CD4-positive, alpha-beta memory T cell (primary cell): Measurements from ENCODE around the gene GSTA5. TPM values are rescaled to one million over a fixed set of nuclear protein-coding genes. Genes with fewer than 3 reads are reported as not detected.
"Not testable (repeated sequence)": the region's sequence is repeated elsewhere in the genome, so short reads cannot be mapped to it uniquely, and the experiment has no call there.

ENCODE experiments used
- CTCF ChIA-PET: fragments of 350-600 bp; sonication (Branson Sonifier 250); formaldehyde crosslinking; loops from one replicate; lab custom pipeline; 2021; ENCODE audit warnings: inconsistent platforms; ENCODE audit not compliant: partially characterized antibody; lab: Charles Lee
- POLR2A ChIA-PET: fragments of 350-600 bp; sonication (Branson Sonifier 250); formaldehyde crosslinking; loops from one replicate; lab custom pipeline; 2021; ENCODE audit not compliant: partially characterized antibody; lab: Charles Lee
- DNase-seq, 5 donors: peaks; one replicate each; pipeline versions ENCODE4 v3.0.0 to v3.0.0-alpha.2; 2020 to 2022; ENCODE audit warnings: mixed read lengths in 1 of 5
- H3K27ac ChIP-seq: one replicate; pipeline ENCODE4 v1.7.0; 2013; ENCODE audit warnings: low read depth, low read length
- H3K27me3 ChIP-seq: 2 replicates; pipeline ENCODE4 v1.7.0; 2013; ENCODE audit warnings: mild to moderate bottlenecking, low read length, moderate library complexity; ENCODE audit not compliant: insufficient read depth
- H3K36me3 ChIP-seq: 2 replicates; pipeline ENCODE4 v1.7.0; 2013; ENCODE audit warnings: mild to moderate bottlenecking, low read length, moderate library complexity; ENCODE audit not compliant: insufficient read depth
- H3K4me1 ChIP-seq: 2 replicates; pipeline ENCODE4 v1.7.0; 2013; ENCODE audit warnings: mild to moderate bottlenecking, low read length, moderate library complexity; ENCODE audit not compliant: insufficient read depth
- H3K4me3 ChIP-seq, 2 donors: one replicate each; pipeline ENCODE4 v1.7.0; 2013; ENCODE audit warnings: low read length in 2 of 2, mild to moderate bottlenecking in 1 of 2
- H3K9me3 ChIP-seq, 2 donors: one replicate each; pipeline ENCODE4 v1.7.0; 2013; ENCODE audit warnings: low read length in 2 of 2, control low read depth in 1 of 2; ENCODE audit not compliant: control insufficient read depth in 1 of 2
- H3K27ac Mint-ChIP-seq, 7 donors: one replicate each; pipeline ENCODE4 v1.8.0; 2020 to 2021; ENCODE audit warnings: mixed read lengths in 7 of 7, mild to moderate bottlenecking in 6 of 7, inconsistent platforms in 3 of 7, moderate library complexity in 3 of 7
- H3K27me3 Mint-ChIP-seq, 2 donors: one replicate each; pipeline ENCODE4 v1.8.0; 2020 to 2021; ENCODE audit warnings: mixed read lengths in 2 of 2
- H3K36me3 Mint-ChIP-seq, 2 donors: one replicate each; pipeline ENCODE4 v1.8.0; 2020 to 2021; ENCODE audit warnings: mixed read lengths in 2 of 2, inconsistent platforms in 1 of 2, mild to moderate bottlenecking in 1 of 2
- H3K4me1 Mint-ChIP-seq, 4 donors: one replicate each; pipeline ENCODE4 v1.8.0; 2020 to 2021; ENCODE audit warnings: mixed read lengths in 4 of 4, mild to moderate bottlenecking in 1 of 4
- H3K4me3 Mint-ChIP-seq, 8 donors: one replicate each; pipeline ENCODE4 v1.8.0; 2020 to 2021; ENCODE audit warnings: mixed read lengths in 8 of 8, mild to moderate bottlenecking in 7 of 8, moderate library complexity in 6 of 8, inconsistent platforms in 3 of 8
- H3K9me3 Mint-ChIP-seq, 8 donors: one replicate each; pipeline ENCODE4 v1.8.0; 2020 to 2021; ENCODE audit warnings: mixed read lengths in 8 of 8, mild to moderate bottlenecking in 5 of 8, inconsistent platforms in 3 of 8, moderate library complexity in 1 of 8
- intact Hi-C: fragments of 100-400 bp; cut with micrococcal nuclease; formaldehyde crosslinking; loops from one replicate; pipeline ENCODE4 v1.15.1; 2023
- polyA plus RNA-seq, 2 donors: library from polyadenylated mRNA; unstranded; fragments of 300-500 nt; fragmentation: Illumina TruSeq; gene quantifications; one replicate each; pipeline ENCODE4 v1.2.3, GENCODE V29; 2021
- total RNA-seq, 2 experiments: library from RNA; stranded (reverse); gene quantifications; one replicate each; pipeline ENCODE4 v1.2.3, GENCODE V29; 2021

Gene GSTA5
- total and polyA plus RNA-seq, 4 experiments from 2014 or later = not detected

DNA sequence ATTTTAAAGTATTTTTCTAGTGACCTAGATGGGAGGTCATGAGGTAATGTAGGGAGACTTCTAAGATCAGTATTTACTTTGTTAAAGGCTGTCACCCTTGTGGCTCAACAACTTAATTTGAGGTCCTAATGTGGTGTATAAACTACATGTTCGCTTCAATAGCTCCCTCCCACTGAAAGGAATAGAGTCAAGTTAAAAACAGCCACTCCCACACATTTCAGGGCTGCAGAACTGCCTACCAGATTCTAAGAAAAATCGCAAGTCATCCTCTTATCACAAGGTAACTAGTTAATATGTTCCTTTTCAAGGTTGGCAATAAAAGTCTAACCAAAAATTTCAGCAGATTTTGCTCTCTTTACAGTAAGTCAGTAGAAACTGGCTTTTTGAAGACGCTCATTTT is 52.1 kb downstream of the GSTA5 start:
- no peak overlapping the region for H3K27ac Mint-ChIP-seq
- Histone ChIP-seq H3K4me3 (no peak overlapping the region), H3K9me3 (no peaks in the 10 kb centered on the region), H3K4me1 (no peaks in the 10 kb centered on the region), H3K27me3 (no peaks in the 10 kb centered on the region), H3K36me3 (no peaks in the 10 kb centered on the region), H3K27ac (no peak overlapping the region)
- H3K9me3 Mint-ChIP-seq = peaks cover 0 to 12% (median 4%) of the 10 kb centered on the region in 8 donors
- no peaks in the 10 kb centered on the region for H3K36me3 Mint-ChIP-seq
- intact Hi-C loops = no loop called here
- H3K27me3 Mint-ChIP-seq = peaks cover 2 to 7% of the 10 kb centered on the region in 2 donors
- H3K4me1 Mint-ChIP-seq = no peaks in the 10 kb centered on the region
- DNase-seq = no peak
- no peak overlapping the region for H3K4me3 Mint-ChIP-seq
- POLR2A ChIA-PET = no interaction called here
- CTCF ChIA-PET = no interaction called here

- ChIA-PET CTCF (no interaction called here), POLR2A (no interaction called here)
- Histone ChIP-seq H3K27ac (no peak overlapping the region), H3K36me3 (no peaks in the 10 kb centered on the region), H3K9me3 (no peaks in the 10 kb centered on the region), H3K27me3 (no peaks in the 10 kb centered on the region), H3K4me1 (no peaks in the 10 kb centered on the region), H3K4me3 (no peak overlapping the region)
- H3K36me3 Mint-ChIP-seq = no peaks in the 10 kb centered on the region
- peaks cover 2 to 7% of the 10 kb centered on the region in 2 donors for H3K27me3 Mint-ChIP-seq
- no peak overlapping the region for H3K4me3 Mint-ChIP-seq
- no peak for DNase-seq
- no peaks in the 10 kb centered on the region for H3K4me1 Mint-ChIP-seq
- H3K27ac Mint-ChIP-seq = no peak overlapping the region
- intact Hi-C loops = no loop called here
- H3K9me3 Mint-ChIP-seq = peaks cover 0 to 7% (median 4%) of the 10 kb centered on the region in 8 donors
Observed at GRCh38 chr6:52787917-52788316, 52.7 kb downstream of the GSTA5 start.

DNA sequence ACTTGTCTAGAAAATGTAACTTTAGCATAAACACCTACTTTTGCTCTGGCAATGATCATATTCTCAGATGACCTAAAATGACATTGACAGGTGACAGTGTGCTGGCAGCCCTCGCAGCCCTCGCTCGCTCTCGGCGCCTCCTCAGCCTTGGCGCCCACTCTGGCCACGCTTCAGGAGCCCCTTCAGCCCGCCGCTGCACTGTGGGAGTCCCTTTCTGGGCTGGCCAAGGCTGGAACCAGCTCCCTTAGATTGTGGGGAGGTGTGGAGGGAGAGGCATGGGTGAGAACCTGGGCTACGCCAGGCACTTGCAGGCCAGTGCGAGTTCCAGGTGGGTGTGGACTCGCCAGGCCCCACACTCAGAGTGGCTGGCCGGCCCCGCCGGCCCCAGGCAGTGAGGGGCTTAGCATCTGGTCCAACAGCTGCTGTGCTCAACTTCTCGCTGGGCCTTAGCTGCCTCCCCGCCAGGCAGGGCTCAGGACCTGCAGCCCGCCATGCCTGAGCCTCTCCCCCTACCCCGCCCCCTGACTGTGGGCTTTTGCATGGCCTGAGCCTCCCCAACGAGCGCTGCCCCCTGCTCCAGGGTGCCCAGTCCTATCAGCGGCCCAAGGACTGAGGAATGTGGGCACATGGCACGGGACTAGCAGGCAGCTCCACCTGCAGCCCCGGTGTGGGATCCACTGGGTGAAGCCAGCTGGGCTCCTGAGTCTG is 54.2 kb downstream of the GSTA5 start:
- Histone ChIP-seq H3K4me1 (no peaks in the 10 kb centered on the region), H3K27me3 (no peaks in the 10 kb centered on the region), H3K9me3 (no peaks in the 10 kb centered on the region), H3K27ac (no peak overlapping the region), H3K36me3 (no peaks in the 10 kb centered on the region), H3K4me3 (no peak overlapping the region)
- Mint-ChIP-seq H3K4me1 (no peaks in the 10 kb centered on the region), H3K27me3 (peaks cover 5 to 7% of the 10 kb centered on the region in 2 donors), H3K4me3 (no peak overlapping the region), H3K27ac (no peak overlapping the region), H3K9me3 (peaks cover 0 to 2% (median 0%) of the 10 kb centered on the region in 8 donors), H3K36me3 (no peaks in the 10 kb centered on the region)
- intact Hi-C loops = no loop called here
- POLR2A ChIA-PET = no interaction called here
- CTCF ChIA-PET = no interaction called here
- DNase-seq = no peak

DNA sequence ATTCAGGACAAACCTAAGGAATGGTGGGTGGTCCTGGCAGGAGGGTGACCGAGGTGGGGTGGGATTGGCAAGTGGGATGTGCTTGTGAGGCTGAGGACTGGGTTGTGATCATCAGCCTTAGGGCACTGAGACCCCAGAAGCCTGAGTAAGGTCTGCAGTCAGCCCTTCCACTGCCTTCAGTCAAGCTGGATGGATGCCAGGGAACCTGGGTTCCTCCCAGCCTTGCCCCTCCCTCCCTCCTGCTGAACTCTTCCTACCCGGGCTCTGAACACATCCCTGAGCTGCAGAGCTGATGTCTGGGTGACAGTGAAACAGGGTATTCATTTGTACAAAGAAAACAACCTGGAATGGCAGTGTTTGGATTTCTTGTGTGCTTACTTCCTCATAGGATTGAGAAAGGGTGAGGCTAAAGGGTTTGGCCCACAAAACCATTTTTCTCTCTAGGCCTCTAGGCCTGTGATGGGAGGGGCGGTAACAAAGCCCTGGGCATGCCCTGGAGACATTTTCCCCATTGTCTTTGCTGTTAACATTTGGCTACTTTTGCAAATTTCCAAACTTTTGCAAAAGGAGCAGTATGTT is 57.8 kb downstream of the GSTA5 start:
- H3K27me3 Mint-ChIP-seq = peaks cover 14 to 20% of the 10 kb centered on the region in 2 donors
- H3K27ac ChIP-seq, H3K4me3 ChIP-seq, H3K9me3 ChIP-seq, intact Hi-C loops, CTCF ChIA-PET, DNase-seq, H3K27me3 ChIP-seq, H3K36me3 Mint-ChIP-seq, H3K4me3 Mint-ChIP-seq, H3K4me1 Mint-ChIP-seq, POLR2A ChIA-PET, H3K9me3 Mint-ChIP-seq, H3K36me3 ChIP-seq, H3K27ac Mint-ChIP-seq, H3K4me1 ChIP-seq: not testable (repeated sequence)

- H3K9me3 Mint-ChIP-seq = not testable (repeated sequence)
Observed at GRCh38 chr6:52782209-52782608, 58.4 kb downstream of the GSTA5 start.

More at GRCh38 chr6:52782209-52782608, 58.4 kb downstream of the GSTA5 start:
- H3K36me3 Mint-ChIP-seq, POLR2A ChIA-PET, CTCF ChIA-PET, intact Hi-C loops, H3K4me1 Mint-ChIP-seq, H3K4me3 Mint-ChIP-seq, H3K36me3 ChIP-seq, H3K9me3 ChIP-seq, H3K27ac ChIP-seq, H3K4me3 ChIP-seq, DNase-seq, H3K27me3 ChIP-seq, H3K4me1 ChIP-seq, H3K27ac Mint-ChIP-seq: not testable (repeated sequence)
- peaks cover 17 to 21% of the 10 kb centered on the region in 2 donors for H3K27me3 Mint-ChIP-seq

Other genes with a start within 250 kb of the GSTA5 start
- gene TMEM14A, start 169.7 kb downstream of the GSTA5 start, total RNA-seq = 10 to 100 TPM in 1 of 2 experiments, 1 to 10 TPM in 1; 9.5 to 10.0 TPM
- gene TMEM14A, start 169.7 kb downstream of the GSTA5 start, polyA plus RNA-seq = 10 to 100 TPM; 30.7 to 58.1 TPM
- gene GSTA2, start 77.3 kb downstream of the GSTA5 start, total RNA-seq = not detected
- not detected for gene GSTA2, start 77.3 kb downstream of the GSTA5 start, polyA plus RNA-seq
- gene GSTA1, start 37.0 kb downstream of the GSTA5 start, total RNA-seq = not detected
- gene GSTA1, start 37.0 kb downstream of the GSTA5 start, polyA plus RNA-seq = not detected
- gene GSTA3, start 68.9 kb upstream of the GSTA5 start, total RNA-seq = not detected
- not detected for gene GSTA3, start 68.9 kb upstream of the GSTA5 start, polyA plus RNA-seq
- gene GSTA4, start 154.5 kb upstream of the GSTA5 start, total RNA-seq = not detected
- gene GSTA4, start 154.5 kb upstream of the GSTA5 start, polyA plus RNA-seq = 1 to 10 TPM in 1 of 2 donors, under 1 TPM in 1; 0.57 to 1.7 TPM
- gene CILK1, start 221.0 kb upstream of the GSTA5 start, total RNA-seq = 10 to 100 TPM; 12.8 to 12.9 TPM
- 1 to 10 TPM; 3.3 to 4.7 TPM for gene CILK1, start 221.0 kb upstream of the GSTA5 start, polyA plus RNA-seq
- 100 to 1,000 TPM; 126 to 136 TPM for gene FBXO9, start 224.6 kb upstream of the GSTA5 start, total RNA-seq
- gene FBXO9, start 224.6 kb upstream of the GSTA5 start, polyA plus RNA-seq = 10 to 100 TPM; 56.2 to 61.1 TPM